ENCODE results near the gene ATG2A.

ATG2A gene

GRCh38 chr11:64857485-64857884 lies 59.5 kb downstream of the ATG2A start:
- TF ChIP-seq ZFX (IDR thresholded peaks at IDR 0.05; ENCODE audit: borderline replicate concordance) (no peak), CTCF (IDR thresholded peaks at IDR 0.05) (no peak)
- H3K27ac ChIP-seq, result no peak overlapping the region

GRCh38 chr11:64856382-64857227 lies 60.4 kb downstream of the ATG2A start:
- no peak overlapping the region for H3K27ac ChIP-seq

GRCh38 chr11:64855596-64856304 lies 61.3 kb downstream of the ATG2A start:
- H3K27ac ChIP-seq, result no peak overlapping the region
- TF ChIP-seq ZFX (IDR thresholded peaks at IDR 0.05; ENCODE audit: borderline replicate concordance) (no peak), CTCF (IDR thresholded peaks at IDR 0.05) (no peak)

More at GRCh38 chr11:64856382-64857227, 60.4 kb downstream of the ATG2A start:
- TF ChIP-seq CTCF (IDR thresholded peaks at IDR 0.05), result no peak
- no peak for TF ChIP-seq ZFX (IDR thresholded peaks at IDR 0.05; ENCODE audit: borderline replicate concordance)

- no peak overlapping the region for H3K27ac ChIP-seq
- TF ChIP-seq CTCF (IDR thresholded peaks at IDR 0.05), result no peak
- TF ChIP-seq ZFX (IDR thresholded peaks at IDR 0.05; ENCODE audit: borderline replicate concordance), result no peak
These were observed 62.2 kb downstream of the ATG2A start for GRCh38 chr11:64854534-64855502.

GRCh38 chr11:64854157-64854533 lies 62.9 kb downstream of the ATG2A start:
- no peak for TF ChIP-seq CTCF (IDR thresholded peaks at IDR 0.05)
- TF ChIP-seq ZFX (IDR thresholded peaks at IDR 0.05; ENCODE audit: borderline replicate concordance), result no peak
- no peak overlapping the region for H3K27ac ChIP-seq

- no peak overlapping the region for H3K27ac ChIP-seq
- TF ChIP-seq ZFX (IDR thresholded peaks at IDR 0.05; ENCODE audit: borderline replicate concordance) (no peak), CTCF (IDR thresholded peaks at IDR 0.05) (no peak)
These were observed 63.3 kb downstream of the ATG2A start for GRCh38 chr11:64853709-64854108.

Measured in 22Rv1 (cell line).